Upper lobe of left lung (tissue), 6 donors: ENCODE data around the gene TNFRSF9. TPM values are rescaled to one million over a fixed set of nuclear protein-coding genes. Genes with fewer than 3 reads are reported as not detected.

Experiments
- ATAC-seq, 2 donors: fragments of 200-7000 bp; cut with Tn5 transposase; one replicate each; pipeline ENCODE4 v1.9.1; 2022; ENCODE audit warnings: mild to moderate bottlenecking in 2 of 2, moderate library complexity in 2 of 2; ENCODE audit not compliant: low FRiP score in 2 of 2
- DNase-seq, 2 donors: peaks; one replicate each; pipeline ENCODE4 v3.0.0-alpha.2; 2019 to 2020
- H3K27ac ChIP-seq, 4 donors: fragments of 200-600 bp; sonication (generic); one replicate each; pipeline ENCODE4 v1.5.1; 2016 to 2019
- H3K27me3 ChIP-seq, 4 donors: fragments of 200-600 bp; sonication (generic); one replicate each; pipeline ENCODE4 v1.5.1; 2017 to 2019
- H3K36me3 ChIP-seq, 4 donors: fragments of 200-600 bp; sonication (generic); one replicate each; pipeline ENCODE4 v1.5.1; 2016 to 2019
- H3K4me1 ChIP-seq, 4 donors: fragments of 200-600 bp; sonication (generic); one replicate each; pipeline ENCODE4 v1.5.1; 2018 to 2019
- H3K4me3 ChIP-seq, 4 donors: fragments of 200-600 bp; sonication (generic); one replicate each; pipeline ENCODE4 v1.5.1; 2017 to 2019; ENCODE audit warnings: mild to moderate bottlenecking in 2 of 4, moderate library complexity in 1 of 4
- H3K9me3 ChIP-seq, 4 donors: fragments of 200-600 bp; sonication (generic); one replicate each; pipeline ENCODE4 v1.5.1; 2018 to 2019
- CTCF ChIP-seq, 6 experiments: fragments of 450-650 bp in 4 of 6; fragments of 200-600 bp in 2 of 6; sonication (generic) in 2 of 6; IDR thresholded peaks; one replicate each; pipeline ENCODE4 v1.5.1; 2016 to 2019; ENCODE audit warnings: antibody characterized with exemption in 6 of 6
- EP300 ChIP-seq, 4 donors: sonication (generic); formaldehyde crosslinking; IDR thresholded peaks; one replicate each; pipeline ENCODE4 v1.5.1; 2017; ENCODE audit warnings: antibody characterized with exemption in 4 of 4, control low read depth in 2 of 4
- POLR2A ChIP-seq, 4 donors: fragments of 450-650 bp; IDR thresholded peaks; one replicate each; pipeline ENCODE4 v1.5.1; 2016 to 2017; ENCODE audit warnings: antibody characterized with exemption in 4 of 4, mild to moderate bottlenecking in 2 of 4
- POLR2AphosphoS5 ChIP-seq, 2 donors: sonication (generic); formaldehyde crosslinking; IDR thresholded peaks; one replicate each; pipeline ENCODE4 v1.5.1; 2017; ENCODE audit warnings: antibody characterized with exemption in 2 of 2
- WGBS, 2 donors: methylation state at CpG; one replicate each; pipeline ENCODE4 v1.1.5; 2017 to 2018; 5-methylcytosine and 5-hydroxymethylcytosine counted together
- small RNA-seq, 4 donors: library from RNA; depleted of rRNA; stranded (forward); fragments of <200 nt; gene quantifications; one replicate each; pipeline ENCODE3, GENCODE V24; 2016
- total RNA-seq, 6 donors: library from RNA; depleted of rRNA in 4 of 6; stranded (reverse); fragments of >200 nt in 4 of 6; gene quantifications; one replicate each; pipeline versions ENCODE4 v1.1.0 to v1.2.1, GENCODE V29; 2016 to 2021
- donor health status: DM: no; HTN: no; CAD: no; lungs with moderate emphysema.
- donor health status: DM: no; HTN: yes; CAD: no; lungs with severe emphysema.

Gene TNFRSF9
- total RNA-seq, 6 donors from 2014 or later, result 0.11 to 1.5 (median 0.61) TPM; not detected in 1

- Histone ChIP-seq H3K9me3 (no peaks in the 10 kb centered on the region), H3K27ac (no peak overlapping the region), H3K4me1 (no peaks in the 10 kb centered on the region), H3K27me3 (no peaks in the 10 kb centered on the region), H3K36me3 (no peaks in the 10 kb centered on the region), H3K4me3 (no peak overlapping the region)
- DNase-seq (peak in 1 of 2 donors; percentile 47), ATAC-seq (no peak)
- no peak for TF ChIP-seq EP300 (IDR thresholded peaks at IDR 0.05)
- TF ChIP-seq CTCF (IDR thresholded peaks at IDR 0.05), result no peak
- no peak for TF ChIP-seq POLR2AphosphoS5 (IDR thresholded peaks at IDR 0.05)
- no peak for TF ChIP-seq POLR2A (IDR thresholded peaks at IDR 0.05)
- WGBS, 2 donors, result 88 to 89% methylated on average over 14 to 16 of the region's 16 CpGs
Measured at GRCh38 chr1:7869136-7869920, 71.3 kb downstream of the TNFRSF9 start.

GRCh38 chr1:7868070-7868780 is 72.4 kb downstream of the TNFRSF9 start:
- Histone ChIP-seq H3K4me3 (no peak overlapping the region), H3K9me3 (no peaks in the 10 kb centered on the region), H3K36me3 (no peaks in the 10 kb centered on the region), H3K27ac (no peak overlapping the region), H3K4me1 (no peaks in the 10 kb centered on the region), H3K27me3 (no peaks in the 10 kb centered on the region)
- no peak for TF ChIP-seq CTCF (IDR thresholded peaks at IDR 0.05)
- no peak for TF ChIP-seq POLR2AphosphoS5 (IDR thresholded peaks at IDR 0.05)
- TF ChIP-seq EP300 (IDR thresholded peaks at IDR 0.05), result no peak
- no peak for TF ChIP-seq POLR2A (IDR thresholded peaks at IDR 0.05)
- ATAC-seq (no peak), DNase-seq (no peak)
- 74 to 91% methylated on average over 6 to 10 of the region's 10 CpGs for WGBS, 2 donors

GRCh38 chr1:7865978-7866377 is 74.7 kb downstream of the TNFRSF9 start:
- H3K36me3 ChIP-seq, result no peaks in the 10 kb centered on the region
- TF ChIP-seq POLR2AphosphoS5 (IDR thresholded peaks at IDR 0.05) (no peak), POLR2A (IDR thresholded peaks at IDR 0.05) (no peak), EP300 (IDR thresholded peaks at IDR 0.05) (no peak), CTCF (IDR thresholded peaks at IDR 0.05) (no peak)
- 84 to 89% methylated on average over 13 to 16 of the region's 16 CpGs for WGBS, 2 donors
- no peak overlapping the region for H3K4me3 ChIP-seq
- no peak overlapping the region for H3K27ac ChIP-seq
- no peaks in the 10 kb centered on the region for H3K4me1 ChIP-seq
- no peak for ATAC-seq
- no peaks in the 10 kb centered on the region for H3K9me3 ChIP-seq
- DNase-seq, result peak in 1 of 2 donors; percentile 50
- H3K27me3 ChIP-seq, result no peaks in the 10 kb centered on the region

Small RNA genes lying within 50 kb of the gene (small RNA-seq; reads per million reads assigned to genes)
- gene RF00019, result 0 reads per million in 4 donors

Other genes with a start within 250 kb of the TNFRSF9 start
- 100 to 1,000 TPM in 3 of 6 donors, 10 to 100 TPM in 3; 41.9 to 134 (median 114) TPM for gene VAMP3, start 169.5 kb downstream of the TNFRSF9 start, total RNA-seq
- gene PER3, start 156.5 kb downstream of the TNFRSF9 start, total RNA-seq, result 10 to 100 TPM; 20.1 to 43.0 (median 26.9) TPM
- not detected for gene UTS2, start 87.8 kb downstream of the TNFRSF9 start, total RNA-seq
- gene PARK7, start 20.9 kb upstream of the TNFRSF9 start, total RNA-seq, result 100 to 1,000 TPM in 4 of 6 donors, 10 to 100 TPM in 2; 52.4 to 217 (median 130) TPM
- 100 to 1,000 TPM in 1 of 6 donors, 10 to 100 TPM in 5; 30.4 to 164 (median 84.6) TPM for gene ERRFI1, start 85.5 kb upstream of the TNFRSF9 start, total RNA-seq